ENCODE results near the gene SPC24.

Gene SPC24

DNA sequence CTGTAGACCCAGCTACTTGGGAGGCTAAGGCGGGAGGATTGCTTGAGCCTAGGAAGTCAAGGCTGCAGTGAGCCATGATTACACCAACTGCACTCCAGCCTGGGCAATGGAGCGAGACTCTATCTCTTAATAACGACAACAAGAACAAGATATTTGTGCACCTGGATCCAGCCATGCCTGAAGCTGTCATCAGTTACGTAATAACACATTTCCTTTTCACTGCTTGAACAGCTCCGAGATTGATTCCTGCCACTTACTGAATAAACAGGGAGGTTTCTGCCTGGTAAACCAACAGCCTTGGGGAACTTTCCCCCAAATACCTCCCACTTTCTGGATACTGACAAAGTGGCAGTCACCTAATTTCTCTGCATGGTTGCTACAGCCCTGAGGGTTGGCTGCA, 36.4 kb upstream of the SPC24 start:
- Histone ChIP-seq H3K27ac (ENCODE audit: poor library complexity, severe bottlenecking) (no peak overlapping the region), H3K4me1 (ENCODE audit: insufficient read depth, poor library complexity, severe bottlenecking) (peaks cover 7% of the 10 kb centered on the region), H3K9me3 (ENCODE audit: severe bottlenecking) (no peaks in the 10 kb centered on the region), H3K4me3 (ENCODE audit: severe bottlenecking) (no peak overlapping the region), H3K36me3 (ENCODE audit: low read depth) (peaks cover 37% of the 10 kb centered on the region), H3K27me3 (ENCODE audit: insufficient read depth, poor library complexity, severe bottlenecking) (no peaks in the 10 kb centered on the region)
- no peak for DNase-seq (ENCODE audit: low spot score)
- TF ChIP-seq, protein P1, sequence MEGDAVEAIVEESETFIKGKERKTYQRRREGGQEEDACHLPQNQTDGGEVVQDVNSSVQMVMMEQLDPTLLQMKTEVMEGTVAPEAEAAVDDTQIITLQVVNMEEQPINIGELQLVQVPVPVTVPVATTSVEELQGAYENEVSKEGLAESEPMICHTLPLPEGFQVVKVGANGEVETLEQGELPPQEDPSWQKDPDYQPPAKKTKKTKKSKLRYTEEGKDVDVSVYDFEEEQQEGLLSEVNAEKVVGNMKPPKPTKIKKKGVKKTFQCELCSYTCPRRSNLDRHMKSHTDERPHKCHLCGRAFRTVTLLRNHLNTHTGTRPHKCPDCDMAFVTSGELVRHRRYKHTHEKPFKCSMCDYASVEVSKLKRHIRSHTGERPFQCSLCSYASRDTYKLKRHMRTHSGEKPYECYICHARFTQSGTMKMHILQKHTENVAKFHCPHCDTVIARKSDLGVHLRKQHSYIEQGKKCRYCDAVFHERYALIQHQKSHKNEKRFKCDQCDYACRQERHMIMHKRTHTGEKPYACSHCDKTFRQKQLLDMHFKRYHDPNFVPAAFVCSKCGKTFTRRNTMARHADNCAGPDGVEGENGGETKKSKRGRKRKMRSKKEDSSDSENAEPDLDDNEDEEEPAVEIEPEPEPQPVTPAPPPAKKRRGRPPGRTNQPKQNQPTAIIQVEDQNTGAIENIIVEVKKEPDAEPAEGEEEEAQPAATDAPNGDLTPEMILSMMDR (IDR thresholded peaks at IDR 0.05; ENCODE audit: poor library complexity, severe bottlenecking) = no peak
- no peak for ATAC-seq (ENCODE audit: low read depth)

DNA sequence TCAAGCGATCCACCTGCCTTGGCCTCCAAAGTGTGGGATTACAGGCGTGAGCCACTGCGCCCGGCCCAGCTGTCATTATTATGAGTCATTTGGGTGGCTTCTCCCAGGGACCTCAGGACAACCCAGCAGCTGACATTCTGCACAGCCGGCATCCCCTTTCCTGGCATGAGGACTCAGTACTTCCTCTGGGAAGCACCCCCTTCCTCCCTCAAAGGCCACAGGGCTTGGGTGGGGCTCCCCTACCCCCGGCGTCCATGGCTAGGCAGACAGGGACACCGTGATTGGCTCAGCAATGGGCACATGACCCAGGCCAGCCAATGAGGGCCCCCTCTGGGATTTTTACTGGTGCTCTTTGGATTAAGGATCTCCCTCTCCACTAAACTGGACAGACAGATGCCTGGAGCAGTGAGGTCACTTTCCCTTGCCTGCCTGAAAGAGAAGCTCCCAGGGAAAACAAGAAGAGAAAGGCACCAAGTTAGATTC, 35.7 kb upstream of the SPC24 start:
- Histone ChIP-seq H3K9me3 (ENCODE audit: severe bottlenecking) (no peaks in the 10 kb centered on the region), H3K36me3 (ENCODE audit: low read depth) (peaks cover 41% of the 10 kb centered on the region), H3K27ac (ENCODE audit: poor library complexity, severe bottlenecking) (no peak overlapping the region), H3K27me3 (ENCODE audit: insufficient read depth, poor library complexity, severe bottlenecking) (no peaks in the 10 kb centered on the region), H3K4me3 (ENCODE audit: severe bottlenecking) (no peak overlapping the region), H3K4me1 (ENCODE audit: insufficient read depth, poor library complexity, severe bottlenecking) (peaks cover 7% of the 10 kb centered on the region)
- DNase-seq (ENCODE audit: low spot score) (no peak), ATAC-seq (ENCODE audit: low read depth) (peak; percentile 57; the same call in 2 of the 3 replicates)
- TF ChIP-seq, protein P1 (IDR thresholded peaks at IDR 0.05; ENCODE audit: poor library complexity, severe bottlenecking) = no peak

DNA sequence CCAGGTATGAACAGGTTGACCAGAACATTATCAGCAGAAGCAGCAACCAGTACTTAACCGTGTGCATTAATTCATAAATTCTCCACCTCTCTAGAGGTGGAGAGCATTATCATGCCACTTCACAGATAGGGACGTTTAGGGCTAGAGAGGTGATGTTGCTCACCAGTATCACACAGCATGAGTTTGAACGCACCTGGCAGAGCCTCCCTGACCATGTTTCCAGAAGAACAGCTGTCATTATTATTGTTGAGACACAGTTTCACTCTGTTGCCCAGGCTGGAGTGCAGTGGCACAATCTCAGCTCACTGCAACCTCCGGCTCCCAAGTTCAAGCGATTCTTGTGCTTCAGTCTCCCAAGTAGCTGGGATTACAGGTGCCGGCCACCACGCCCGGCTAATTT, 34.9 kb upstream of the SPC24 start:
- Histone ChIP-seq H3K27ac (ENCODE audit: poor library complexity, severe bottlenecking) (peak overlapping the region; percentile 23), H3K36me3 (ENCODE audit: low read depth) (peaks cover 40% of the 10 kb centered on the region), H3K9me3 (ENCODE audit: severe bottlenecking) (no peaks in the 10 kb centered on the region), H3K27me3 (ENCODE audit: insufficient read depth, poor library complexity, severe bottlenecking) (no peaks in the 10 kb centered on the region), H3K4me1 (ENCODE audit: insufficient read depth, poor library complexity, severe bottlenecking) (peaks cover 7% of the 10 kb centered on the region), H3K4me3 (ENCODE audit: severe bottlenecking) (no peak overlapping the region)
- ATAC-seq (ENCODE audit: low read depth) = no peak
- TF ChIP-seq, protein P1 (IDR thresholded peaks at IDR 0.05; ENCODE audit: poor library complexity, severe bottlenecking) = no peak
- no peak for DNase-seq (ENCODE audit: low spot score)

DNA sequence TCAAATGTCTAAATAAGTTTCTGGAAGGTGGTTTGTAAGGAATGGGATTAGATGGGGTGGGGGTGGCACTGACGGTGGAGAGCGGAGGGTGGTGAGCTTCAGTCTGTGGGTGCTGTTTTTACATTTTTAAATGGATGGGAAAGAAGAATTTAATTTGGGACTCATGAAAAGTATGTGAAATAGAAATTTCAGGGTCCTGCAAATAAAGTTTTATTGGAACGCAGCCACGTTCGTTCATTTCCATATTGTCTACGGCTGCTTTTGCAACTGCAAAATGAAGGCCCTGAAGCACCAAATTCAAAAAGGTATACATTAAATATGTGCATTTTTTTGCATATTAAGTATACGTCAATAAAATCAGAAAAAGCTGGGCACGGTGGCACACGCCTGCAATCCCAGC, 31.9 kb upstream of the SPC24 start:
- TF ChIP-seq, protein P1 (IDR thresholded peaks at IDR 0.05; ENCODE audit: poor library complexity, severe bottlenecking) = no peak
- no peak for ATAC-seq (ENCODE audit: low read depth)
- H3K27me3 ChIP-seq (ENCODE audit: insufficient read depth, poor library complexity, severe bottlenecking) = no peaks in the 10 kb centered on the region
- no peak overlapping the region for H3K27ac ChIP-seq (ENCODE audit: poor library complexity, severe bottlenecking)
- H3K4me3 ChIP-seq (ENCODE audit: severe bottlenecking) = no peak overlapping the region
- H3K36me3 ChIP-seq (ENCODE audit: low read depth) = peaks cover 32% of the 10 kb centered on the region
- DNase-seq (ENCODE audit: low spot score) = no peak
- peaks cover 7% of the 10 kb centered on the region for H3K4me1 ChIP-seq (ENCODE audit: insufficient read depth, poor library complexity, severe bottlenecking)
- no peaks in the 10 kb centered on the region for H3K9me3 ChIP-seq (ENCODE audit: severe bottlenecking)

DNA sequence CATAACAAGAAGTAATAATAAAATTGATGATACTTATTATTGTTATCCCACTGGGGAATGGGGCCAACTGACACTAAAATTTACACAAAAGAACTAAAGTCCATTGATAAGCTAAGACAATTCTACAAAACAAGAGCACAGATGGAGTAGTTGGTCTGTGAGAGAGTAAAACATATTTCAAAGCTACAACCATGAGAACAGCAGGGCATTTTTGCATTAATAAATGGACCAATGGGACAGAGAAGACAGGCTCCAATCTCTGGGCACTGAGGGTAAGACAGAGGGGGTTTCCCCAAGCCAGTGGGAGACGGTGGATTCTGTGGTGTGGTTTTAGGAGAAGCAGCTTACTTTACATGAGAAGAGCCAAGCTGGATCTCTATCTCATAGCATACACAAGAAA, 27.4 kb upstream of the SPC24 start:
- DNase-seq (ENCODE audit: low spot score) (no peak), ATAC-seq (ENCODE audit: low read depth) (no peak)
- Histone ChIP-seq H3K36me3 (ENCODE audit: low read depth) (peaks cover 20% of the 10 kb centered on the region), H3K9me3 (ENCODE audit: severe bottlenecking) (no peaks in the 10 kb centered on the region), H3K27ac (ENCODE audit: poor library complexity, severe bottlenecking) (no peak overlapping the region), H3K4me3 (ENCODE audit: severe bottlenecking) (no peak overlapping the region), H3K4me1 (ENCODE audit: insufficient read depth, poor library complexity, severe bottlenecking) (no peaks in the 10 kb centered on the region), H3K27me3 (ENCODE audit: insufficient read depth, poor library complexity, severe bottlenecking) (no peaks in the 10 kb centered on the region)
- TF ChIP-seq, protein P1 (IDR thresholded peaks at IDR 0.05; ENCODE audit: poor library complexity, severe bottlenecking) = no peak

Data from RWPE2 (cell line).